HG03095 (cell line): ENCODE measurements around the gene NFIA.
"Not testable (repeated sequence)": the region's sequence is repeated elsewhere in the genome, so short reads cannot be mapped to it uniquely, and the experiment has no call there.

Experiments
- ATAC-seq: cut with Tn5 transposase; IDR thresholded peaks from one replicate; pipeline ENCODE4 v1.9.1; 2021; ENCODE audit warnings: moderate library complexity; ENCODE audit not compliant: unreplicated experiment

The NFIA gene

DNA sequence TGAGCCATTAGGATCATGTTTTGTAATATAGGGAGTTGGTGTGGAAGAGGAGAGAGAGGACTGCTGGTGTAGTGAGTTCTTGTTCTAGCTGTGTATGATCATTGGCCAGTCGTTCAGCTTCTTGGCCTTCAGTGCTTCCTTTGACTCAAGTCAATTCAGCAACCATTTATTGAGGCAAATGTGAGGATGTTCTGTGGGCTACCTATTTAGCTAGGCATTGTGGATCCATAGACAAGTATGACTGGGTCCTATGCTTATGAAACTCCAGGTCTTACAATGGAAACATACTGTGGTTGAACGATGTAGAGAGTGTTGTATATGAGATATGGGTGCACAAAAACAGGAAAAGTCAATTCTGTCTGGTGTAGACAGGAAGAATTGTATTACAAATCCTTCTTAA, 41.7 kb downstream of the NFIA start:
- ATAC-seq = no peak

DNA sequence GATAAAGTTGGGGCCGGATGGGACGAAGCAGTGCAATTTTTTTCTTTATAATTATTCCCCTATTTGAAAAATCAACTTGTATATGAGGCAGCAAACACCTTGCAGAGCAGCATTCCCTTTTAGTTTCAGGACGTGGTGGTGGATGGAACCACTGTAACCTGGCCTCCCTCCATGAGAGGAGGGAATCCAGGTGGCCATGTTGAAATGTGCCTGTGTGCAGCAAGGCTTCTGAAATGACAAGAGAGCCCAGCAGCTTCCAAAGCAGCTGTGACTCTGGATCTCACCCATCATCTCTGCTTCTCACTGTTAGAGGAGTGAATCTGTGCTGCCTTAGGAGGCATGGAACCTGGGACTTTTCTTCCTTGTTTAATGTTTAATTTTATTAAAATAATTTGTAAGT, 42.3 kb downstream of the NFIA start:
- no peak for ATAC-seq

DNA sequence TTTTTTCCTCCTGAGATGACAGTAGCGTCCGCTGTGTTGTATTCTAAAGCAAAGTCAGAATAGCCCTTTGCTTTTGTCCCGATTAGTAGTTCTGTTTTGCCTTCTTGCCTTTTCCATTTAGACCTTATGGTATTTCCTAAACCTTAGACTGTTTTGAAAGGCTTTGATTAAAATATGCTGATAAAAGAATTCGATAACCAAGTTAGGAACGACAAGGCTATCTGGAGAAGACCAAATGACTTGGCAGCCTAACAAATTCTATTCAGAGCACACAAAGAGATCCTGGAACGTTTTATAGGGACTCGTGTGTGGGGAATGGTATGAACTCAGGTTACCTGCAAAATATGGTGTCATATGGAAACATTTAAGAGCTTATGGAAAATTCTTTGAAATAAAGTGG, 42.9 kb downstream of the NFIA start:
- ATAC-seq = no peak

DNA sequence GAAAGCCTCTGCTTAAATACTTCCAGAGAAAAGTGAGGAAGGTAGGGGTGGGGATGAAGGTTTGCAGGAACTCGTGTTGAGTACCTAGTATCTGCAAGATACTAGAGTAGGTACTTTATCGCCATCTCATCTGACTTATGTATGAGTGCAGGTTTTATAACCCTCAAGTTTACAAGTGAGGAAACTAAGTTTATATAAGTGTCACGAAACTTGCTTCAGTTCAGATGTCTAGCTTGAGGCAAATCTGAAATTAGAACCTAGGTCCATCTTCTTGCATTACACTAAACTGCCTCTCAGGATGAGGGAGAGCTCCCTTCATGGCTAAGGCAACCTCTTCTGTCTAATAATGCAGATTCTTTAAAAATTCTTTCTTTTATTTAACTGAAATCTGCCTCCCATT, 43.5 kb downstream of the NFIA start:
- no peak for ATAC-seq

DNA sequence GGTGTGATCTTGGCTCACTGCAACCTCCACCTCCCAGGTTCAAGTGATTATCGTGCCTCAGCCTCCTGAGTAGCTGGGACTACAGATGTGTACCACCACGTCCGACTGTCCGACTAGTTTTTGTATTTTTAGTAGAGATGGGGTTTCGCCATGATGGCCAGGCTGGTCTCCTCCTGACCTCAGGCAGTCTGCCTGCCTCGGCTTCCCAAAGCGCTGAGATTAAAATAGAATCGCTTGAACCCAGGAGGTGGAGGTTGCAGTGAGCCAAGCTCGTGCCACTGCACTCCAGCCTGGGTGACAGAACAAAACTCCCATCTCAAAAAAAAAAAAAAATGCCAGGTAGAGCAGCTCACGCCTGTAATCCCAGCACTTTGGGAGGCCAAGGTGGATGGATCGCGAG, 44.5 kb downstream of the NFIA start:
- not testable (repeated sequence) for ATAC-seq

DNA sequence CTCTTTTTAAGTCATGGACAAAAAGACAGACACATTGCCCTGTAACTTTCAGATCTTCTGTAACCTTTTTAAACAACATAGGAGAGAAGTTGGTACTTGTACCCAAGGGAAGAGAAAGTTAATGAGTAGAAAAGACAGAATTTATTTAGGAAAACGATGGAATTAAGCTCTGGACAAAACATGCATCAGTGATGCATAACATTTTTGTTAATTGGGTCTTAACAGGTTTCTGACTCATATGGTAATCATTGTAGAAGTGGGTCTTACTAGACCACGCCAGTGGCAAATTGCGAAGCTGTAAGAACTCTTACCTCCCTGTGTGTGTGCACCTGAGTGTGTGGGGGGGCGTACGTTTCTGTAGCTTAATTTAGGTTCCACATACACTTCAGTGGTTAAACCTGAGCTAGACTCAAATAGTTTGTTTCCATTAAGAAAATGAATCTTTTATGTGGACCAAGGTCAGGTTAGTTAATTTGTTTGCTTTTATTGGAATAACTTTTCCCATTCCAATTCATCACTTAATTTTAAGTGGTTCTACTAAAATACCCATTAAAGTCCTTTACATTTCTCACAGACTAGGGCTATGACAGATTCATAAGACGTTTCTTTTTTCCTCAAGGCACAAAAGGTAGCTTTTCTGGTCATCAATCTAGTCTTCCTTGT, 48.1 kb downstream of the NFIA start:
- ATAC-seq = no peak

DNA sequence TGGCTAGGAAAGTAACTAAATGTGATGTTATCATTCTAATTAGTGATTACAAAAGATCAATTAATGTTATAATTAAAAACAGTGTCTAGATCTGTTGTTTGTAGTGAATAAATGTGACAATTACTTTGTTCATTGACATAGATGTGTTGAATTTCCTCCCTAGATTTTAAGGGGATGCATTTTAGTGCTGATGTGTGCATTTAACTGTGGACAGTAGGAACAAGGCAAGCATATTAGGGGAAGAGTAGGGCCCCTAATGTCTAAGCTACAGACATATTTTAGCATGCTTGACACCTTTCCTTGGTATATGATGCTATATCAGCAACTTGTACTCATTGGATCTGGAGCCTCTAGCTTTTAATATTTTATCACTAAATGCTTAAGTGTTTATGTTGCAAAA, 48.9 kb downstream of the NFIA start:
- ATAC-seq = no peak

DNA sequence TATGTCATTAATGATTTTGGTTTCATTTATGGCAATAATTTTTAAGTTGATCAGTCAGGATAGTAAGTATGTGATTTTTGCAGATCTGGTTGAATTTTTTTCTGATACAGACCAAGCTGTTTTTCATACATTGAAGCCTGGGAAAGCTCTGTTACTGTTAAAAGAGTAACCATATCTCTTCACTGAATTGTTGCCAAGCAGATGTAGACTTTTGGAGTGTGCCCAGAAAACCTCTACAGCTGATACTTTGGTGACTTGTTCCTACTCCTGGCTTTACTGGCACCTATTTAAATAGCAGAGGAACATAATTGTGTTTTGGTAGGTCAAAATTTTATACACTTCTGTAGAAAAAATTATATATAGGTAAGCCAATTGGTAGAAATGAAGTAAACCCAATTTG, 49.4 kb downstream of the NFIA start:
- ATAC-seq = no peak

DNA sequence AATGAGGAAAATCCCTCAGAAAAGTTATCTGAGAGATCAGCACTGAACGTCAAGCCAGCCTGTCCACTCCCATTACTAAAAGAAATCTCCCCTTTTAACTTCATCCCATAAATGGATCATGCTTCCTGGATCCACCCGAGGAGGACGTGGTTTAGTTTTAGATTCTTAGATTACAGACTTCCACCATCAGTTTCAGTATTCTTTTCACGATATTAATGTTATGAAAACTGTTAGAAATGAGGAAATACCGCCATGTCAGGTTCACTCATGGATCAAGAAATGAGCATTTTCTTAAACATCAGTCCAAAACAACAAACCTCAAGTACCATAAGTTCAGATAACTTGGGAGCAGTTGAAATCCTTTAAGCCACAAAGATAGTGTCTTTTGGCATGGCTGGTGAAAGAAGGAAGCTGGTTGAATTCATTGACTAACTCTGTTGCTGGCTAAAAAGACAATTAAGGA, 49.8 kb downstream of the NFIA start:
- no peak for ATAC-seq

DNA sequence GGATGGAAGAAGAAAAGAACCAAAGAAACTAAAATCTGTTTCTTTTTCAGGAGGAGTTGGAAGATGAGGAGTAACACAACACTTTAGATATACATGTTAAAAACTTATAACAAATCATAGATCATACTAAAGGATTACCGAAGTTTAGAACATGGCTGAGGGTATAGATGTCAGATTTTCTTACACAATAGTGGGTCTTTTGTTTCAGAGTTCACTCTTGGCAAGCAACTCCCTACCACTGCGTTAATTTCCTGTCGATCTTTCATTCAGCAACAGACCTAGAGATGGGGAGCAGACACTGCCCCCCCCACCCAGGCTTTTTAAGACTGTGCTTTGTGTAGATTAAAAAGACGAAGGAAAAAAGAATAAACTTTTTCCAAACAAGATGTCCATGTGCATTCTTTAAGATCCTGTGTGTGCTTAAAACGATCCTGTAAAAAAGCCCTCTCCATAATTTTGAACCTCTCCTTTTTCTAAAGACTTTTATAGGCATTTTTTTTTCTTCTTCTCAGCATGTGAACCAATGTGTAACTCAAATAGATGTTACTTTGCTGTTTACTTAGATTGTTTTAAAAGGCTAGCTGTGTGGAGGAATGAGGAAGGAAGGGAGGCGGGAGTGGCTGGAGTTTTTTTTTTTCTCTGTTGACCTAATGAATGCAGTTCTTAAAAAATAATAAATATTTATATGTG, 50.4 kb downstream of the NFIA start:
- ATAC-seq = no peak

DNA sequence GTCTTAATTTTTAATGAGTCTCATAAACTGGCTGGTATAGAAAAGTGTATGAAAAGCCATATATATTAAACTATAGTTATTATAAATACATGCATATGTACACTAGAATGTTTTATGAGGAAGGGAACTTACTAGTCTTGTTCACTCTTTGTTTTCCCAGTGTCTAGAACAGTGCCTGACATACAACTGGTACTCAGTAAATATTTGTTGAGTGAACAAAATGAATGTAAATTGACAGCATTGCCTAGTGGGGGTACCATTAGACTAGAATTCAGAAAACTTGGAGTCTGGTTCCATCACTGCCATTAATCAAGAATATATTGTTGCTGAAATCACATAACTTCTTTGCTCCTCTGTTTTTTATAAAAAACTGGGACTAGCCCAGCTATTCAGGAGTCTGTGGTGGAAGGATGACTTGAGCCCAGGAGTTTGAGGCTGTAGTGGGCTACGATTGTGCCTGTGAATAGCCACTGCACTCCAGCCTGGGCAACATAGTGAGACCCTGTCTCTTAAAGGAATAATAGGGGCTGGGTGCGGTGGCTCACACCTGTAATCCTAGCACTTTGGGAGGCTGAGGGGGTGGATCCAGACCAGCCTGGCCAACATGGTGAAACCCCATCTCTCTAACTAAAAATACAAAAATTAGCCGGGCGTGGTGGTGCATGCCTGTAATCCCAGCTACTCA, 51.1 kb downstream of the NFIA start:
- no peak for ATAC-seq

DNA sequence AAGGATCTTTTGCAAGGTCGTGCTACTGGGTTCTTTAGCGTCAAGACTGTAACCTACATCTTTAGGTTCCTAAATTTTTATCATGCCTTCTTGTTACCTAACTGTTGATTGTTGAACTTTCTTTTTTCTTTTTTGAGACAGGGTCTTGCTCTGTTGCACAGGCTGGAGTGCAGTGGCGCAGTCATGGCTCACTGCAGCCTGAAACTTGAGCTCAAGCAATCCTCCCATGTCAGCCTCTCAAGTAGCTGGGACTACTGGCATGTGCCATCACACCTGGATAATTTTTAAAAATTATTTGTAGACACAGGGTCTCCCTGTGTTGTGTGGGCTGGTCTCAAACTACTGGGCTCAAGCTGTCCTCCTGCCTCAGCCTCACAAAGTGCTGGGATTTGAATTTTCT, 52.9 kb downstream of the NFIA start:
- no peak for ATAC-seq

DNA sequence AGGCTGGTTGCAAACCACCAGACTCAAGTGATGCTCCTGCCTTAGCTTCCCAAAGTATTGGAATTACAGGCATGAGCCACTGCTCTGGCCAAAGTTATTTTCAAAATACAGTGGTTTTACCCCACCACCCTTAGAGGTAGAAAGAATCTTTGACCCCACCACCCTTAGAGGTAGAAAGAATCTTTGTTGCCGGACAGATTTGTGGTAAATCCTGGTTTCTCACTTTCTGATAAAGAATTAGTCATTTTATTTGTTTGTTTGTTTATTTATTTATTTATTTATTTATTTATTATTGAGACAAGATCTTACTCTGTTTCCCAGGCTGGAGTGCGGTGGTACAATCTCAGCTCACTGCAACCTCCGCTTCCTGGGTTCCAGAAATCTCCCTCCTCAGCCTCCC, 55.9 kb downstream of the NFIA start:
- ATAC-seq = no peak

DNA sequence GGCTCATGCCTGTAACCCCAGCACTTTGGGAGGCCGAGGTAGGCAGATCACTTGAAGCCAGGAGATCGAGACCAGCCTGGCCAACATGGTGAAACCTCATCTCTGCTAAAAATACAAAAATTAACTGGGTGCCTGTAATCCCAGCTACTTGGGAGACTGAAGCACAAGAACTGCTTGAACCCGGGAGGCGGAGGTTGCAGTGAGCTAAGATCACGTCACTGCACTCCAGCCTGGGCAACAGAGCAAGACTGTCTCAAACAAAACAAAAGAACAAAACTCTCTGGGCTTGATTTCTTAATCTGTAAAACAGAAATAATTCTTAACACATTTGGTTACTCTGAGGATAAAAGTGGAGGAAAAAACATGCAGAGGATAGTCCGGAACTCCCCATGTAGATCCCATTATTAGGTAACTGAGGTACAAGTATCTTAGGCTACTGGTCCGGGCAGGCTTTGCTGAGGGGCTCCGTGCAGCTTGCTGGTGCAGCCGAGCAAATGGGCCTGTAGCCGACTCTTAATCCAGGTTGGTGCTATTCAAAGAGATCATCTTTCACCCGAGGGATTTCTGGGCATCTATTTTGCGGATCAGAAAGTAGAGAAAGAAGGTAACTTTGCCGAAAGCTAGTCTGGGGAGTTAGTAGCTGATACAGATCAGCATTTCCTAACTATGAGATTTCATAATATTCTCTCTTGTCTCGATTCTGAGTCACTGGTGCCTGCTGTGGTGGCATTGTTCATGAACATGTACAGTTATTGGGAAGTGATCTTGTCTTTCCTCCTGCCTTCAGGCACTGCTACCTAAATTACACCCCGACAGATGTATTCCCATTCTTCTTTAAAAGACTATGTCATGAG, 56.8 kb downstream of the NFIA start:
- ATAC-seq = no peak

DNA sequence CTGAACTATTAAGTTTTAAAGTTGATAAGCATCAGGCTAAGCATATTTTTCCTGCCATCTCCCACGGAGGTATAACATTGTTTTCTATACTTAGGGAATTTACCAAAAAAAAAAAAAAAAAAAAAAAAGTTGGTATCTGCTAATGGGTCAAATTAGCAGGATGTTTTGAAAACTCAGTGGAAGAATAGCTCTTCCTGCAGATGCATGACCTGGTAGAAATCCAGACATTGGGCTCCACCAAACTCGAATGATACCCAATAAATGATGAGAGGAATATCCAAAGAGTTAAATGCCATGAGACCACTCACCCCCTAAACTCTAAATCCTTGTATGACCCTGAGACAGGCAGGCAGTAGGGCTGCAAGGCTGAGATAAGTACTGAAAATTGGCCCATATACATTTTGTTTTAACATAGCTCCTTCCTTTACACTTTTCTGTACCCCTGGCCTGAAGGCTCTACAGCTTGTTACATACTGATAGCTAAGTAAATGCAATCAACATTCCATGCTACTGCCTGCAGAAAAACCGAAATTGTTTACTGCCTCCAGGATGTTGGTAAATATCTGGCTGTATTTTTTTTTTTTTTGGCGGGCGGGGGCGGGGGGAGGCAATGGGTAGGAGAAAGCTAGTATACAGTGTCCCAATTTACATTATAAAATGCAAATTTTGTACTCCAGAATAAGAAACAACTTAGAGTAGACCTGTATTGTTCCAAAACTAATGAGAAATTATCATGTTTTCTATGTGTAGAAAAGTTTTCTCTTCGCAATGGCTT, 57.6 kb downstream of the NFIA start:
- ATAC-seq = no peak

DNA sequence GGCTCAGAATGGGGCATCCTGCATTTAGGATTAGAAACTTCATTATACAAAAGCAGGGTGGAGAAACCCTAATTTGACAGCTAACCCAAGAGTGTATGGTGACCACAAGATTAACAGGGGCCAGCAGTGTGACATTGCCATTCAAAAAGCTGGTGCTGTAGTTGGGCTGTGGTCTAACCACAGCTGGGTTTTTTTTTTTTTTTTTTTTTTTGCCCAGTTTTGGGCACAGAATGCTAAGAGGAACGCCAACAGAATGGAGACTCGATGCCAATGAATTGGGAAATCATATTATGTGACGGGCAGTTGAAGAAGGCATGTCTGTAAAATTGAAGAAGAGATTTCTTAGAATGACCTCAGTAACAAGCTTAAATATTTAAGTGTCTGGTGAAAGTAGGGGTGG, 58.4 kb downstream of the NFIA start:
- ATAC-seq = no peak

DNA sequence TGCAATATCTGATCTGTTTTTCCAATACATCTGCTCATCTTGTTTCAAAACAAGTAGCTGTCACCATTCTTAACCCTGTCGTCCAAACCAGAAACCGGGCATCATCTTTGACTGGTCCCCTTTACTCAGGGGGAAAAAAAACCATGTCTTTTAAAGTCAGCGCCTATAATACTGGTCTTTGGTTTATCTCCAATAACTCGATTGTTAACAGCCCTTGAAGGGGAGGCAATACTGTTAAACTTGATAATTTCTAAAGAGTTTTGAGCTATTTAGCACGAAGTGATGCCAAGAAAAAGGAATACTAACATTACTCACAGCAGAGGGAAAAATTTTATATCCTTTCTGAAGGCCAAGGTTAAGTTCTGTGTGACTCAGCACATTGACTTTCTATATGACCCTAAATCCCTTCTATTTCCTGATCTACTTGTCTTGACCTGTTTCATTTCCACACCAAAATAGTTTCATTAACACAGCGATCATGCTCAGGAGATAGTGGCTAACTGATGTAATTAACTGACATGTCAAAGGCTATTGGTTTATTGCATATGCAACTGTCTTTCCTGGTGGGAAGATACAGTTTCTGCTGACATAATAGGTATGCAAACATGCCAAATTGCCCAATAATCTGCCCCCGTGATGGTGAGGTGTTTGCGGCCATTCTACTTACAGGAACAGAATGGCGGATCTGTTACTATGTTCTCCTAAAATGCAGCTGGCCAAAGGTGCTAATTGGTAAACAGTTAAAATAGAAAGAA, 59.1 kb downstream of the NFIA start:
- no peak for ATAC-seq

DNA sequence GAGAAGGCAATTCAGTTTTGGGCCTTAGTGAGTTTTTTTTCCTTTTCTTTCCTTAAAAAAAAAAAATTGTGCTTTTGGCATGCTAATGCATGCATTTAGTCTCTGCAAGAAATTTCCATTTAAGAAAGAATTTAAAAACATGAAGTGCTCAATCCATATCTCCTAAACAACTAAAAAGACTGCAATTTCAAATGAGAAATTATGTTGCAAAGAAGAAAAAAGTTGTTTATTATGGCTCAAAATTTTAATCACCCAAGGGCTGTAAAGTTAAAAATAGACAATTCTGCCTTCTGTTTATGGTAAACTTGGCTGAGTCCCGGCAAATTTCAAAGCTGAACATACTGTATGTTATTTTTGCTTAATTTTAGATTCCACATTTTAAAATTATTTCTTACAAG, 59.7 kb downstream of the NFIA start:
- no peak for ATAC-seq

DNA sequence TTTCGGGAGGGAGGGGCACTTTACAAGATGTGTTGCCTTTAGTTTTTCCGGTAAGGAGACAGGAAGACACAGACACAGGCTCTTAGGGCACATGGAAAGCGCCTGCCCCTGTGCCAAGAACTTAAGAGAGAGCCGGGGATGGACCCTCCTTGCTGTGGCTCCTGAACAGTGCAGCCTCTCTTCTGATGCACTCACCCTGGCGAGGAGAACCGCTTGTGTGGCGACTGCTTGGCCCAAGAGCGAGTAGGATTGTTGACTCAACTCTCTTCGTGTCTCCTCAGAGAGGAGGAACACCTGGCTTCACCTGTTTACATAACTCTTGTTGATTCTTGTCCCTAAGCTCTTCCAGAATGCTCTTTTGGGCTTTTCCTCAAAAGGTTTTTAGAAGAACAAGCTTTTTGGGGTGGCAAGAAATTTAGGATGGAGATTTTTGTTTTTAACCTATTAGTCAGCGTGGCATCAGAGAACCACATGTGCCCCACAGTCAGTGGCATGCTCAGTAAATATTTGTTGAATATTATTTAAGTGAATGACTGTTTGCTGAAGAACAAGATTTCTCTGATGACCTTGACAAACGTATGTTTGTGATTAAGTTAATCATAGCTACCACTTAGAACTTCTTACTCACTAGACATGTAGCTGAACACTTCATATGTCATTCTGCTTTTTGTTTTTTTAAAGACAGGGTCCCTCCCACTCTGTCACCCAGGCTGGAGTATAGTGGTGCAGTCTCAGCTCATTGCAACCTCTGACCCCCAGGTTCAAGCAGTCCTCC, 60.6 kb downstream of the NFIA start:
- ATAC-seq = no peak
